Activated CD8-positive, alpha-beta memory T cell treated with anti-CD3 and anti-CD28 coated beads, Interleukin-2, amount 10 ng/mL, durations not matched to agents 7 days and 5 days (primary cell): ENCODE data around the gene TOPBP1. TPM values are rescaled to one million over a fixed set of nuclear protein-coding genes. Genes with fewer than 3 reads are reported as not detected.
"Not testable (repeated sequence)": the region's sequence is repeated elsewhere in the genome, so short reads cannot be mapped to it uniquely, and the experiment has no call there.

ENCODE experiments used
- ATAC-seq: fragments of 150-1000 bp; cut with Tn5 transposase; one replicate; pipeline ENCODE4 v1.10.0; 2021; ENCODE audit warnings: moderate library complexity
- CTCF ChIA-PET: fragments of 350-600 bp; sonication (Branson Sonifier 250); formaldehyde crosslinking; loops from one replicate; lab custom pipeline; 2021; ENCODE audit warnings: antibody characterized with exemption; lab: Charles Lee
- DNase-seq: peaks from one replicate; pipeline ENCODE4 v3.0.0-alpha.2; 2020
- H3K27ac Mint-ChIP-seq: one replicate; pipeline ENCODE4 v1.8.0; 2021; ENCODE audit warnings: mild to moderate bottlenecking, mixed read lengths
- H3K27me3 Mint-ChIP-seq: one replicate; pipeline ENCODE4 v1.8.0; 2021; ENCODE audit warnings: mixed read lengths
- H3K36me3 Mint-ChIP-seq: one replicate; pipeline ENCODE4 v1.8.0; 2021; ENCODE audit warnings: mild to moderate bottlenecking, mixed read lengths
- H3K4me1 Mint-ChIP-seq: one replicate; pipeline ENCODE4 v1.8.0; 2021; ENCODE audit warnings: mixed read lengths
- H3K4me3 Mint-ChIP-seq: one replicate; pipeline ENCODE4 v1.8.0; 2021; ENCODE audit warnings: mild to moderate bottlenecking, moderate library complexity, mixed read lengths
- H3K9me3 Mint-ChIP-seq: one replicate; pipeline ENCODE4 v1.8.0; 2022; ENCODE audit warnings: low read depth, mixed read lengths
- total RNA-seq, 2 experiments: library from RNA; stranded (reverse); gene quantifications; one replicate each; pipeline ENCODE4 v1.2.3, GENCODE V29; 2021

Gene TOPBP1
- total RNA-seq, 2 experiments from 2014 or later, result 103 to 108 TPM

DNA sequence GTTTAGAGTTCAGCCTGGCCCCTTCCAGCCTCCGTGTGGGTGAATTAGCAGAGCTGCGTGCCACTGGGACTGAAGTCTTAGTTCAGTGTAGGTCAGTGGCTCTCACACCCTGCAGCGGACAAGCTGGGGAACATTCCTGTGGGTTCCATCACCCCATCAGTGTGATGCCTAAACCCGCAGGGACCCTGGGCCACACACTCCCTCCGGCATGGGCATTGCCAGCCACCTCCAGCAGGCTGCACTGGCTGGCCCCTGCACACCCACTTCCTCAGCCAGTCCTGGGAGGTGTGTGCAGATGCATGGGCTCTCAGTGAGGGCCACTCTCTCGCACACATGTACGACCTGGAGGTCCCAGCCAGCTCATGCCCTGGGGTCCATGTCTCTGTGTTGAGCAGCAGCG, 32.1 kb upstream of the TOPBP1 start:
- ATAC-seq, result no peak
- Mint-ChIP-seq H3K4me1 (no peaks in the 10 kb centered on the region), H3K9me3 (no peaks in the 10 kb centered on the region), H3K27me3 (no peaks in the 10 kb centered on the region), H3K27ac (no peak overlapping the region), H3K4me3 (no peak overlapping the region), H3K36me3 (no peaks in the 10 kb centered on the region)
- DNase-seq, result no peak
- CTCF ChIA-PET, result no interaction called here

DNA sequence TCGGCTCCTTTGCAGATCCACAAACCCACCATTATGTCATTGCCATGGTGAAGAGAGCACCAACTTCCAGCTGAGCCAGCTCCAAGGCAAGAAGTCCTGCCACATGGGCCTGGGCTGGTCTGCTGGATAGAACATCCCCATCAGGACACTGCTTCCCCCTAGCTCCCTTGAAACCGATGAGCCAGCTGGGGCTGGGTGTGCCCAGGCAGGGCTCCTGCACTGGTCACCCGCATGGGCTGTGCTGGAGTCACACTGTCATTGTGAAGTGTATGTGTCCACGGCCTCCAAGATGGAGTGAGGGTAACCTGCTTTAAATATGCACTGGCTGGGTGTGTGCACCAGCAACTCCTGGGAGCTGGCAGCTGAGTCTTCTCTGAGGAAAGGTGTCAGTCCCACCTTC, 31.0 kb upstream of the TOPBP1 start:
- no peak for DNase-seq
- Mint-ChIP-seq H3K4me1 (no peaks in the 10 kb centered on the region), H3K36me3 (no peaks in the 10 kb centered on the region), H3K4me3 (no peak overlapping the region), H3K27me3 (no peaks in the 10 kb centered on the region), H3K27ac (no peak overlapping the region), H3K9me3 (no peaks in the 10 kb centered on the region)
- CTCF ChIA-PET, result interaction anchor here (0.6 kb wide), 1 partner anchor 171 kb away, joined by 3 read pairs; no protein-coding TSS in a partner anchor
- ATAC-seq, result no peak

DNA sequence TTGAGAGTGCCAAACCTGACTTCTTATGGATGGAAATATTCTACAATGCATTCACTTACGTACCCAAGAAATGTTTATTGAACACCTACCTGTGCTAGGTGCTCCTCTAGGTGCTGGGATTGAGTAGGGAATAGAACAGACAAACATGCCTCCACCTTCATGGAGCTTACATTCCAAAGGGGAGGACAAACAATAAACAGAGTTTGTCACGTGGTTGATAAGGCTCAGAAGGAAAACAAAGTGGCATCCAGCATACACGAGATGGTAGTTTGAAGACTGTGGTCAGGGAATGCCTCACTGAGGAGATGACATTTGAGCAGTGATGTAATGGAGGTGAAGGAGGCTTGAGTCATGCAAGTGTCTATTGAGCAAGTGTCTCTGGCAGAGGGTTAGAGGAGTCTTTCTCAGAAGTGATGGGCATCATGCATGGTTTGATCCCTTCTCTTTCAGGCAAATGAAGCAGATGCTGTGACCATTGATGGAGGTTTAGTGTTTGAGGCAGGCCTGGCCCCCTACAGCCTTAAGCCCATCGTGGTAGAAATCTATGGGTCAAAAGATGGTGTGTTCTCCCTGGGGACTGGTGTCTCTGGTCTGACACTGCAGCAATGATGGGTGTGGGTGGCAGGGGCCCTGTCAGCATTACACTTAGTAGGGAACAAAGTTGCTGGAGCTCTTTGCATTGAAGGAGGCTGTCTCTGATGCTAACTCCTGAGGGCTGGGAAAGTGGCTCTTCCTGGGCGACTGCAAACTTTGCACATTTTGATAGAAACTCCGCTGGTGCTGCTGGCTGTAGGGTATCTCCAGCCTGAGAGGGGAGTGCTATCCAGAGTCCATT, 29.7 kb upstream of the TOPBP1 start:
- Mint-ChIP-seq H3K4me1 (peaks cover 6% of the 10 kb centered on the region), H3K9me3 (no peaks in the 10 kb centered on the region), H3K36me3 (no peaks in the 10 kb centered on the region), H3K27ac (no peak overlapping the region), H3K4me3 (no peak overlapping the region), H3K27me3 (peaks cover 3% of the 10 kb centered on the region)
- CTCF ChIA-PET, result no interaction called here
- no peak for DNase-seq
- no peak for ATAC-seq

DNA sequence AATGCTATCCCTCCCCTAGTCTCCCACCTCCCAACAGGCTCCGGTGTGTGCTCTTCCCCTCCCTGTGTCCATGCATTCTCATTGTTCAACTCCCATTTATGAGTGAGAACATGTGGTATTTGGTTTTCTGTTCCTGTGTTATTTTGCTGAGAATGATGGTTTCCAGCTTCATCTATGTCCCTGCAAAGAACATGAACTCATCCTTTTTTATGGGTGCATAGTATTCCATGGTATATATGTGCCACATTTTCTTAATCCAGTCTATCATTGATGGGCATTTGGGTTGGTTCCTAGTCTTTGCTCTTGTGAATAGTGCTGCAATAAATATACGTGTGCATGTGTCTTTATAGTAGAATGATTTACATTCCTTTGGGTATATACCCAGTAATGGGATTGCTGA, 16.3 kb upstream of the TOPBP1 start:
- not testable (repeated sequence) for H3K27ac Mint-ChIP-seq

DNA sequence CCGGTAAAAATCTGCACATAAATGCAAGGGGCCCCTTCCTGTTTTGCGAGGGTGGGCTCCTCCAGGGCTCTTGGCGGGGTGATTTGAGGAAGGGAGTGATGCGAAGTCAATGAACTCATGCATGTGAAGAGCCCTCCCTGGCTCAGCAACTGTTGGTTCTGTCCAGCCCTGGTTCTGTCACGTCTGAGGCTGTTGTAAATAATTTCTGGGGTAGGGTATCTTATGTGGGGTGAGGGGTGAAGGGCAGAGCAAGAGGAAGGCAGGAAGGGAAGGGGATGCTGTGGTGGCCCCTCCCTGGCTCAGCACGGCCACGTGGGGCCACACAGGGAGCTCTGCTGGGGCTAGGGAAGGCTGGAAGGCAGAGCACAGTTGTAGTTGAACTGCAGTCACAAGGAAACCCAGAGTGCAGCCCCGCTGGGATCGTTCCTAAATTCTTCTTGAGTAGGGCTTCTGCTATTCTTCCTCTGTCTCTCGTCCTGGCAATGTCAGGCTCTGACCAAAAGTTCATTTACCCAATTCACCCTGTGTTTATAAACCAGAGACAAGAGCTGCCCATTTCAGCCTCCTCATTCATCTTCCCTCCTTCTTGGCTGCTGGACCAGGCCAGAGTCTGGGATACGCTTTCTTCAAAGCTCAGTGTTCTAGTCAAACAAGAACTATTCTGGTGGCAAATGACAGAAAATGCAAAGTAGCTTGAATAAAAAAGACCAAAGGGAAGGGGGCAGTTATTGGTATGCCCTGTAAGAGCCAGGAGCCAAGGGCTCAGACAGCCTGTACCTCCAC, 14.8 kb upstream of the TOPBP1 start:
- Mint-ChIP-seq H3K4me1 (no peaks in the 10 kb centered on the region), H3K9me3 (no peaks in the 10 kb centered on the region), H3K27me3 (peaks cover 73% of the 10 kb centered on the region), H3K36me3 (no peaks in the 10 kb centered on the region), H3K27ac (no peak overlapping the region), H3K4me3 (no peak overlapping the region)
- ATAC-seq (no peak), DNase-seq (no peak)
- CTCF ChIA-PET, result no interaction called here

More for the DNA sequence above, 16.3 kb upstream of the TOPBP1 start:
- ATAC-seq, CTCF ChIA-PET, H3K36me3 Mint-ChIP-seq, H3K9me3 Mint-ChIP-seq, DNase-seq, H3K4me1 Mint-ChIP-seq, H3K4me3 Mint-ChIP-seq: not testable (repeated sequence)
- peaks cover 65% of the 10 kb centered on the region for H3K27me3 Mint-ChIP-seq

DNA sequence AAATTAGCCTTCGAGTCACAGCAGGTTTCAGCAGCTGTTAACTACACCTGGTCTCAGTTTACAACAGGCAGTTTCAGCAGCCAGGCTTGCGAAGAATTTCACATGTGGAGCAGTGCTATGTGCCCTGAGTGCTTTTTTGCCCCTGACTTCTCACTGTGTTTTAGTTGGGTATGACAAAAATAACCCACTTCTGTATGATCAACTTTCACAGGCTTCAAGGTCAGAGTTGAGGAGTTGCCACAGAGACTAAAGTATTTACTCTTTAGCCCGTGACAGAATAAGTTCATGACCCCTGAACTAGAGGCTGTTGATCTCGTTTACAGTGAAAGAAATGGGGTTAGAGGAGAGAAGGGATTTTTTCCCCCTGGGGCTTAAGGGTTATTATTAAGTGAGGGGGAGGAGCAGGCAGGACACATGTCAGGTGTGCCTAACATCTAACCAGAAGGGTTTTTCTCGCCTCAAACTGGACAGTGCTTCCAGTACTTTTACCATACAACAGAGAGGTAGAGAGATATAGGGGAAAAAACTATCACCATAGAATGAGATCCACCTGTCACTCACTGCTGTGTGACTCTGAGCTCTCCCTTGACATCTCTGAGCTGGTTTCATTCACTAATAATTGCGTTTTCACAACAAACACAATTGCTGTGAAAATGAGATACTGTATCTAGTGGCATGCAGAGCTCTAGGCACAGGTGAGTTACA, 14.0 kb upstream of the TOPBP1 start:
- H3K4me1 Mint-ChIP-seq, result no peaks in the 10 kb centered on the region
- CTCF ChIA-PET, result interaction anchor here (0.7 kb wide), 1 partner anchor 272 kb away, joined by 4 read pairs; no protein-coding TSS in a partner anchor
- peaks cover 74% of the 10 kb centered on the region for H3K27me3 Mint-ChIP-seq
- no peak overlapping the region for H3K4me3 Mint-ChIP-seq
- H3K27ac Mint-ChIP-seq, result no peak overlapping the region
- no peaks in the 10 kb centered on the region for H3K9me3 Mint-ChIP-seq
- no peaks in the 10 kb centered on the region for H3K36me3 Mint-ChIP-seq
- ATAC-seq, result no peak
- no peak for DNase-seq

DNA sequence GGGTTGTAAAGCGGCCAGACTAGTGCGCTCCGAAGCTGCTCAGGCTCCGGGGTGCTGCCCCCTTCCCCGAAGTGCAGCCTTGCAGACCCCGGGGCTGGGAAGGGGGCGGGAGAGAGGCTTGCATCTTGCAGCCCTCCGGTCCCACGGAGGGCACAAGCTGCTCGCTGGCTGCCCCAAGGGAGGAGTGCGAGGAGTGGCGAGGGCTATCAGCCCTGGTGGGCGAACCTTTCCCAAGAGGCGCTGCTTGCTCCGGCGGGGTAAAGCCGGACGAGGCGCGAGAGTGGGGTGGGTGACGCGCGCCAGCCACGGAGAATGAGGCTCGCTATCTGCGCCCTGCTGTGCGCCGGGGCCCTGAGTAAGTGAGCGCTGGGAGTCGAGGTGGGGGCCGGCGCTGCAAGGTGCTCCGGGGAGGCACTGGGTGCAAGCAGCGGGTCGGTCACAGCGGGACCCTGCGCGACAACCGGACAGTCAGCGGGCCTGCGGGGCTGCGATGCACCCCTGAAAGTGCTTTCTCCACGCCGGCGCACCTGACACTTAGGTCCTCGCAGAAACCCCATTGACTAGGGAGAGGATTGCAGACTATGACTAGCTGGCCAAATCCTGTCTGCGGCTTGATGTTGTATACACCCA, 12.7 kb upstream of the TOPBP1 start:
- ATAC-seq (no peak), DNase-seq (no peak)
- Mint-ChIP-seq H3K27me3 (peaks cover 73% of the 10 kb centered on the region), H3K27ac (no peak overlapping the region), H3K4me1 (no peaks in the 10 kb centered on the region), H3K9me3 (no peaks in the 10 kb centered on the region), H3K4me3 (no peak overlapping the region), H3K36me3 (no peaks in the 10 kb centered on the region)
- CTCF ChIA-PET, result no interaction called here

DNA sequence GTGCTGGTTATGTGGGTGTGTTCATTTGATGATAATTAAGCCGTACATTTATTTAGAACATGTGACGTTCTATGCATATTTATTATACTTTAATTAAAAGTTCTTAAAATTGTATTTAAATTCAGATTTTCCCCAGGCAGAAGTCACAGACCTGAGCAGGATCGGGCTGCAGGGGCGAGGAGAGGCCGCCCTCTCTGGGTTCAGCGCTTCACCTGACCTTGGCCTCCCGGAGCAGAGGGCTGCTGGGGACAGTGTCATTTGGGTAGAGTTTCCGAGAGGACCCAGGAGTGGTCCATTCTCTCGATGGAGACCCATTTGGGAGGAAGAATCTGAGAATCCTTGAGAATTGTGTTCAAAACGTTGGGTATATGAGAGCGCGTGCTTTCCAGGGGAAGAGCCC, 12.0 kb upstream of the TOPBP1 start:
- ATAC-seq, result no peak
- CTCF ChIA-PET, result no interaction called here
- Mint-ChIP-seq H3K27me3 (peaks cover 70% of the 10 kb centered on the region), H3K4me3 (no peak overlapping the region), H3K4me1 (no peaks in the 10 kb centered on the region), H3K9me3 (no peaks in the 10 kb centered on the region), H3K27ac (no peak overlapping the region), H3K36me3 (no peaks in the 10 kb centered on the region)
- DNase-seq, result no peak

DNA sequence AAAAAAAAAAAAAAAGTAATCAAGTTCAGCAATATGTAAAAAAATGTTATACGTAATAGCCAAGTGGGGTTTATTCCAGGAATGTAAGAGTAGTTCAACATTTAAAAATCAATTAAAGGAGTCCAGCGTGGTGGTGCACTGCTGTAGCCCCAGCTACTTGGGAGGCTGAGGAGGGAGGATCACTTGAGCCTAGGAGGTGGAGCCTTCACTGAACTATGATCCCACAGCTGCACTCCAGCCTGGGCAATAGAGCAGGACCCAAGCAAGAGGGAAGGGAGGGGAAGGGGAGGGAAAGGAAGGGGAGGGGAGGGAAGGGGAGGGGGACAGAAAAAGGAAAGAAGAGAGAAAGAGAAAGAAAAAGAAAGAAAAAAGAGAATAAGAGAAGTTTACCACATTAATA, 10.7 kb upstream of the TOPBP1 start:
- ATAC-seq (no peak), DNase-seq (no peak)
- Mint-ChIP-seq H3K4me1 (no peaks in the 10 kb centered on the region), H3K36me3 (no peaks in the 10 kb centered on the region), H3K27ac (no peak overlapping the region), H3K9me3 (no peaks in the 10 kb centered on the region), H3K4me3 (no peak overlapping the region), H3K27me3 (peaks cover 62% of the 10 kb centered on the region)
- CTCF ChIA-PET, result no interaction called here

DNA sequence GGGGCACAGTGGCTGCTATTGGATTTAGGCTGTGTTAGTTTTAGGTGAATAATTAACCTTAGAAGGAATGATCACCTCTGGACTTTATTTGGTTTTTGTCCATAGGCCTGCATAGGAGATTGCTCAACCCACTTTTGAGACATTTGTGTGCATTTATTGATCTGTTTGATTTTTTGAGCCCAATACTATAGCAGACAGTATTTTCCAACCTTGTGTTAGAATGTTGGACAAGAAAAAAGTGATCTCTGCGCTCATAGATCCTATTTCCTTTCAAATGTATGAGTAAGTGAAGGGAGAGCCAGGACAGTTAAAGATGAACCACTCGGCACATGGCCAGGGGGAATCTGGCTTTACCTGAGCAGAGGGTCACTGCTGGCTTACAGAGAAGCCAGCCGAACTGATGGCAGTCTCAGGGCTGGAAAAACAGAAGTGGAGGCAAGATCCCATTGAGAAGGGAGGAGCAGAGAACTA, 8.8 kb upstream of the TOPBP1 start:
- H3K27ac Mint-ChIP-seq, result no peak overlapping the region
- H3K9me3 Mint-ChIP-seq, result no peaks in the 10 kb centered on the region
- ATAC-seq (no peak), DNase-seq (no peak)
- no peaks in the 10 kb centered on the region for H3K4me1 Mint-ChIP-seq
- CTCF ChIA-PET, result no interaction called here
- H3K36me3 Mint-ChIP-seq, result no peaks in the 10 kb centered on the region
- no peak overlapping the region for H3K4me3 Mint-ChIP-seq
- H3K27me3 Mint-ChIP-seq, result peaks cover 45% of the 10 kb centered on the region

DNA sequence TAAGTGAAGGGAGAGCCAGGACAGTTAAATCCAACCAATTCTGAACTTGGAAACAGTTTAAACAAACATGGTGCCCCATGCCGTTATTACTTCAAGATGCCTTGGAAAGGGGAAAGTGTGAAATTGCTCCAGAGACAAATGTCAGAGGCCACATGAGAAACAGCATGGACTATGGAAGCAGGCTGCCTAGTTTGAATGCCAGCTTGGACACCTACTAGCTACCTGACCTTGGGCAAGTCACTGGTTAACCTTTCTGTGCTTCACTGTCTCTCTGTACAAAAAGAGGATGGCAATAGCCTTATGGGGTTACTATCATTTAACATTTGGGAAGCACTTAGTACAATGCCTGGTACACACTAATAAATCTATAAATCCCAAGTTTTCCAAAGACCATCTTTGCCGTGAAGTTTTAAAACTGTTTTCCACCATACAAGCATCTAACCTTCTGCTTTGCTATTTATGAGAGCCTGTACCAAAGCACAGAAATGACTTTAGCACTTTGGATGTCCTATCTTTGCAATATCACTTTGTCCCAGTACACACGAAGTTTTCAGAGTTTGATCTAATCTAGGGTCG, 8.3 kb upstream of the TOPBP1 start:
- ATAC-seq (no peak), DNase-seq (no peak)
- no peaks in the 10 kb centered on the region for H3K36me3 Mint-ChIP-seq
- no peaks in the 10 kb centered on the region for H3K9me3 Mint-ChIP-seq
- H3K4me3 Mint-ChIP-seq, result no peak overlapping the region
- peaks cover 41% of the 10 kb centered on the region for H3K27me3 Mint-ChIP-seq
- CTCF ChIA-PET, result no interaction called here
- no peaks in the 10 kb centered on the region for H3K4me1 Mint-ChIP-seq
- H3K27ac Mint-ChIP-seq, result no peak overlapping the region

DNA sequence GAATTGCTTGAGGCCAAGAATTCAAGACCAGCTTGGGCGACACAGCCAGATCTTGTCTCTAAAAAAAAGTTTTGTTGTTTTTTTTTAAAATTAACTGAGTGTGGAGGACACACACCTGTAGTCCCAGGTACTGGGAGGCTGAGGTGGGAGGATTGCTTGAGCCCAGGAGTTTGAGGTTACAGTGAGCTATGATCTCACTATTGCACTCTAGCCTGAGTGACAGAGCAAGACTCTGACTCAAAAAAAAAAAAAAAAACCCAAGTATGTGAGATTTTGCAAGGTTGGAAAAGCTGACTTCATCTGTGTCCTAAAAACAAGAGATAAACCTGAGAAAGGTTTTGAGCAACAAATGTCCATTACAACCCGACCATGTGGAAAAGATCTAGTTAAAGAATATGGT, 5.4 kb upstream of the TOPBP1 start:
- H3K9me3 Mint-ChIP-seq, result no peaks in the 10 kb centered on the region
- CTCF ChIA-PET, result no interaction called here
- peaks cover 16% of the 10 kb centered on the region for H3K4me1 Mint-ChIP-seq
- peaks cover 13% of the 10 kb centered on the region for H3K27me3 Mint-ChIP-seq
- no peak overlapping the region for H3K4me3 Mint-ChIP-seq
- no peak for DNase-seq
- no peaks in the 10 kb centered on the region for H3K36me3 Mint-ChIP-seq
- H3K27ac Mint-ChIP-seq, result no peak overlapping the region
- no peak for ATAC-seq

DNA sequence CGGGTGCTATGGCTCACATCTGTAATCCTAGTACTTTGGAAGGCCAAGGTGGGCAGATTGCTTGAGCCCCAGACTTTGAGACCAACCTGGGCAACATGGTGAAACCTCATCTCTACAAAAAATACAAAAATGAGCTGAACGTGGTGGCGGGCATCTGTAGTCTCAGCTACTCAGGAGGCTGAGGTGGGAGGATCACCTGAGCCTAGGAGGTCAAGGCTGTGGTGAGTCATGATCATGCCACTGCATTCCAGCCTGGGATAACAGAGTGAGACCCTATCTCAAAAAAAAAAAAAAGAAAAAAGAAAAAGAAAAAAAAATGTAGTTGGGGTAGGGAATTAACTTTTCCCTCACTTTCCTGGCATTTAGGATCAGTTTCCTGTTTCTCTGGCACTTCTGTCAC, 3.4 kb upstream of the TOPBP1 start:
- H3K4me1 Mint-ChIP-seq, result peaks cover 21% of the 10 kb centered on the region
- CTCF ChIA-PET, DNase-seq, H3K36me3 Mint-ChIP-seq, H3K9me3 Mint-ChIP-seq, H3K27me3 Mint-ChIP-seq, H3K4me3 Mint-ChIP-seq, ATAC-seq, H3K27ac Mint-ChIP-seq: not testable (repeated sequence)
